Liver (tissue), 9 donors: ENCODE data around the gene ALDH1L1. TPM values are rescaled to one million over a fixed set of nuclear protein-coding genes. Genes with fewer than 3 reads are reported as not detected.

Source experiments
- DNase-seq: peaks from one replicate; pipeline ENCODE4 v3.0.0-alpha.2; 2017; ENCODE audit warnings: low spot score
- H3K27ac ChIP-seq, 2 donors: one replicate each; pipeline ENCODE4 v1.7.0; 2013; ENCODE audit warnings: inconsistent platforms in 2 of 2, low read length in 2 of 2, control low read depth in 1 of 2, low read depth in 1 of 2, mild to moderate bottlenecking in 1 of 2
- H3K27me3 ChIP-seq, 4 donors: one replicate each; pipeline versions ENCODE4 v1.6.1 to v1.7.0; 2013; ENCODE audit warnings: low read length in 3 of 4, inconsistent platforms in 1 of 4, mild to moderate bottlenecking in 1 of 4, moderate library complexity in 1 of 4; ENCODE audit not compliant: control insufficient read depth in 4 of 4, insufficient read depth in 4 of 4
- H3K36me3 ChIP-seq, 4 donors: one replicate each; pipeline versions ENCODE4 v1.6.1 to v1.7.0; 2013; ENCODE audit warnings: low read length in 3 of 4, mild to moderate bottlenecking in 3 of 4, low read depth in 1 of 4, moderate library complexity in 1 of 4; ENCODE audit not compliant: control insufficient read depth in 4 of 4, insufficient read depth in 3 of 4
- H3K4me1 ChIP-seq, 4 donors: one replicate each; pipeline versions ENCODE4 v1.6.1 to v1.7.0; 2013; ENCODE audit warnings: low read length in 3 of 4, mild to moderate bottlenecking in 3 of 4, moderate library complexity in 1 of 4; ENCODE audit not compliant: control insufficient read depth in 4 of 4, insufficient read depth in 4 of 4
- H3K4me3 ChIP-seq, 3 donors: one replicate each; pipeline versions ENCODE4 v1.6.1 to v1.7.0; 2013; ENCODE audit warnings: low read length in 3 of 3, control low read depth in 1 of 3, low read depth in 1 of 3, mild to moderate bottlenecking in 1 of 3
- H3K9ac ChIP-seq, 2 donors: one replicate each; pipeline ENCODE4 v1.7.0; 2013; ENCODE audit warnings: low read length in 2 of 2, mild to moderate bottlenecking in 2 of 2, moderate library complexity in 2 of 2, control low read depth in 1 of 2, low read depth in 1 of 2
- H3K9me3 ChIP-seq, 4 donors: one replicate each; pipeline versions ENCODE4 v1.6.1 to v1.7.0; 2013; ENCODE audit warnings: low read length in 3 of 4; ENCODE audit not compliant: control insufficient read depth in 4 of 4
- ATF3 ChIP-seq: IDR thresholded peaks from 2 replicates; pipeline ENCODE4 v1.6.1; 2016; ENCODE audit warnings: antibody characterized with exemption
- CTCF ChIP-seq: fragments of 150-350 bp; IDR thresholded peaks from 2 replicates; pipeline ENCODE4 v1.5.1; 2017; ENCODE audit warnings: improper control_type of control experiment, low read depth, low read length; ENCODE audit not compliant: missing input control
- EGR1 ChIP-seq, 2 donors: IDR thresholded peaks; 2 replicates each; pipeline ENCODE4 v1.6.1; 2016 to 2018; ENCODE audit warnings: antibody characterized with exemption in 2 of 2, low read depth in 2 of 2
- FOXA1 ChIP-seq: IDR thresholded peaks from 2 replicates; pipeline ENCODE4 v1.6.1; 2016; ENCODE audit warnings: antibody characterized with exemption
- FOXA2 ChIP-seq: IDR thresholded peaks from 2 replicates; pipeline ENCODE4 v1.6.1; 2016; ENCODE audit warnings: antibody characterized with exemption
- GABPA ChIP-seq, 2 donors: IDR thresholded peaks in 1 of 2; conservative IDR thresholded peaks in 1 of 2; 2 replicates each; pipeline ENCODE4 v1.6.1; 2016; ENCODE audit warnings: antibody characterized with exemption in 2 of 2, mild to moderate bottlenecking in 1 of 2, moderate library complexity in 1 of 2
- HNF4A ChIP-seq, 2 donors: conservative IDR thresholded peaks; 2 replicates each; pipeline ENCODE4 v1.6.1; 2016; ENCODE audit warnings: antibody characterized with exemption in 2 of 2, mild to moderate bottlenecking in 2 of 2
- HNF4G ChIP-seq: IDR thresholded peaks from 2 replicates; pipeline ENCODE4 v1.6.1; 2016; ENCODE audit warnings: antibody characterized with exemption
- JUND ChIP-seq, 2 donors: IDR thresholded peaks; 2 replicates each; pipeline ENCODE4 v1.6.1; 2016; ENCODE audit warnings: antibody characterized with exemption in 2 of 2
- MAX ChIP-seq: IDR thresholded peaks from 2 replicates; pipeline ENCODE4 v1.6.1; 2016; ENCODE audit warnings: antibody characterized with exemption
- NR2F2 ChIP-seq: IDR thresholded peaks from 2 replicates; pipeline ENCODE4 v1.6.1; 2016; ENCODE audit warnings: antibody characterized with exemption
- RAD21 ChIP-seq, 2 donors: IDR thresholded peaks; 2 replicates each; pipeline ENCODE4 v1.6.1; 2016; ENCODE audit warnings: antibody characterized with exemption in 2 of 2, mild to moderate bottlenecking in 2 of 2
- REST ChIP-seq: IDR thresholded peaks from 2 replicates; pipeline ENCODE4 v1.6.1; 2016; ENCODE audit warnings: antibody characterized with exemption, mild to moderate bottlenecking
- RXRA ChIP-seq, 2 donors: IDR thresholded peaks; 2 replicates each; pipeline ENCODE4 v1.6.1; 2017 to 2018; ENCODE audit warnings: antibody characterized with exemption in 2 of 2, mild to moderate bottlenecking in 1 of 2
- SP1 ChIP-seq: IDR thresholded peaks from 2 replicates; pipeline ENCODE4 v1.6.1; 2018; ENCODE audit warnings: antibody characterized with exemption, mild to moderate bottlenecking
- TAF1 ChIP-seq: conservative IDR thresholded peaks from 2 replicates; pipeline ENCODE4 v1.6.1; 2016; ENCODE audit warnings: antibody characterized with exemption, mild to moderate bottlenecking
- YY1 ChIP-seq: IDR thresholded peaks from 2 replicates; pipeline ENCODE4 v1.6.1; 2016; ENCODE audit warnings: antibody characterized with exemption, mild to moderate bottlenecking
- ZBTB33 ChIP-seq: IDR thresholded peaks from 2 replicates; pipeline ENCODE4 v1.6.1; 2016; ENCODE audit warnings: antibody characterized with exemption
- WGBS: extraction: QIAGEN DNeasy Blood & Tissue Kit; methylation state at CpG from one replicate; pipeline ENCODE4 v1.1.7; 2013; 5-methylcytosine and 5-hydroxymethylcytosine counted together
- polyA plus RNA-seq, 2 donors: library from polyadenylated mRNA; stranded (reverse) in 1 of 2; unstranded in 1 of 2; fragments of 200-250 nt in 1 of 2; fragments of >200 nt in 1 of 2; fragmentation: Nextera tagmentation in 1 of 2; extraction: Ambion mirVana in 1 of 2; gene quantifications; one replicate each; pipeline versions ENCODE4 v1.2.1 to v1.2.3, GENCODE V29; 2013 to 2015
- total RNA-seq, 2 donors: library from RNA; depleted of rRNA; stranded (reverse); fragments of >200 nt; gene quantifications; one replicate each; pipeline ENCODE4 v1.2.3, GENCODE V29; 2014
- donor health status: healthy.
- donor health status: healthy.
- donor health status: healthy.
- donor health status: healthy.
- donor health status: healthy.

Gene ALDH1L1
- total and polyA plus RNA-seq, 4 donors, result 46.7 to 234 (median 147) TPM

GRCh38 chr3:126212250-126212619, 31.8 kb upstream of the ALDH1L1 start:
- Histone ChIP-seq H3K4me3 (no peak overlapping the region), H3K36me3 (no peaks in the 10 kb centered on the region), H3K27me3 (no peaks in the 10 kb centered on the region), H3K9ac (no peak overlapping the region), H3K9me3 (no peaks in the 10 kb centered on the region), H3K27ac (no peak overlapping the region), H3K4me1 (peaks cover 2 to 13% (median 8%) of the 10 kb centered on the region in 4 donors)
- no peak for TF ChIP-seq GABPA (IDR thresholded peaks at IDR 0.05 in 1 of 2, conservative IDR thresholded peaks at IDR 0.05 in 1 of 2)
- no peak for TF ChIP-seq HNF4G
- no peak for TF ChIP-seq YY1
- no peak for TF ChIP-seq SP1
- no peak for TF ChIP-seq NR2F2
- no peak for TF ChIP-seq EGR1 (IDR thresholded peaks at IDR 0.05; ENCODE audit: low read depth in 2 of 2)
- TF ChIP-seq MAX, result no peak
- no peak for TF ChIP-seq FOXA1
- no peak for TF ChIP-seq FOXA2
- TF ChIP-seq REST, result no peak
- no peak for TF ChIP-seq HNF4A (conservative IDR thresholded peaks at IDR 0.05)
- TF ChIP-seq RAD21 (IDR thresholded peaks at IDR 0.05), result no peak
- no peak for TF ChIP-seq TAF1
- no peak for TF ChIP-seq CTCF
- no peak for TF ChIP-seq ZBTB33
- no peak for TF ChIP-seq ATF3
- no peak for TF ChIP-seq RXRA (IDR thresholded peaks at IDR 0.05)
- TF ChIP-seq JUND (IDR thresholded peaks at IDR 0.05), result no peak
- no peak for DNase-seq
- 69% methylated on average over 2 of the region's 2 CpGs for WGBS
